ENCODE measurements around the gene PHACTR2. TPM values are rescaled to one million over a fixed set of nuclear protein-coding genes. Genes with fewer than 3 reads are reported as not detected.

The PHACTR2 gene
- total RNA-seq, 4 donors from 2014 or later = 61.3 to 122 (median 86.0) TPM

GRCh38 chr6:143823548-143823947 is 145.8 kb downstream of the PHACTR2 start:
- peaks cover 0 to 17% of the 10 kb centered on the region in 2 donors for H3K36me3 ChIP-seq
- peaks cover 0 to 15% (median 0%) of the 10 kb centered on the region in 3 donors for H3K4me1 ChIP-seq
- H3K27me3 ChIP-seq = no peaks in the 10 kb centered on the region
- WGBS, 2 donors (ENCODE audit: low coverage in 1 of 2) = 72 to 73% methylated on average over 3 to 6 of the region's 6 CpGs
- H3K27ac ChIP-seq = no peak overlapping the region
- no peak for ATAC-seq
- TF ChIP-seq EP300 (IDR thresholded peaks at IDR 0.05) (no peak), POLR2A (IDR thresholded peaks at IDR 0.05) (no peak), POLR2AphosphoS5 (IDR thresholded peaks at IDR 0.05) (no peak)
- TF ChIP-seq, protein P1, sequence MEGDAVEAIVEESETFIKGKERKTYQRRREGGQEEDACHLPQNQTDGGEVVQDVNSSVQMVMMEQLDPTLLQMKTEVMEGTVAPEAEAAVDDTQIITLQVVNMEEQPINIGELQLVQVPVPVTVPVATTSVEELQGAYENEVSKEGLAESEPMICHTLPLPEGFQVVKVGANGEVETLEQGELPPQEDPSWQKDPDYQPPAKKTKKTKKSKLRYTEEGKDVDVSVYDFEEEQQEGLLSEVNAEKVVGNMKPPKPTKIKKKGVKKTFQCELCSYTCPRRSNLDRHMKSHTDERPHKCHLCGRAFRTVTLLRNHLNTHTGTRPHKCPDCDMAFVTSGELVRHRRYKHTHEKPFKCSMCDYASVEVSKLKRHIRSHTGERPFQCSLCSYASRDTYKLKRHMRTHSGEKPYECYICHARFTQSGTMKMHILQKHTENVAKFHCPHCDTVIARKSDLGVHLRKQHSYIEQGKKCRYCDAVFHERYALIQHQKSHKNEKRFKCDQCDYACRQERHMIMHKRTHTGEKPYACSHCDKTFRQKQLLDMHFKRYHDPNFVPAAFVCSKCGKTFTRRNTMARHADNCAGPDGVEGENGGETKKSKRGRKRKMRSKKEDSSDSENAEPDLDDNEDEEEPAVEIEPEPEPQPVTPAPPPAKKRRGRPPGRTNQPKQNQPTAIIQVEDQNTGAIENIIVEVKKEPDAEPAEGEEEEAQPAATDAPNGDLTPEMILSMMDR (IDR thresholded peaks at IDR 0.05) = no peak
- H3K9me3 ChIP-seq = no peaks in the 10 kb centered on the region
- H3K4me3 ChIP-seq = no peak overlapping the region

GRCh38 chr6:143828572-143828971 is 150.8 kb downstream of the PHACTR2 start:
- Histone ChIP-seq H3K9me3 (no peaks in the 10 kb centered on the region), H3K27me3 (no peaks in the 10 kb centered on the region), H3K27ac (no peak overlapping the region), H3K4me3 (no peak overlapping the region), H3K36me3 (peaks cover 0 to 6% of the 10 kb centered on the region in 2 donors), H3K4me1 (no peaks in the 10 kb centered on the region)
- no peak for TF ChIP-seq POLR2AphosphoS5 (IDR thresholded peaks at IDR 0.05)
- TF ChIP-seq EP300 (IDR thresholded peaks at IDR 0.05) = no peak
- no peak for TF ChIP-seq POLR2A (IDR thresholded peaks at IDR 0.05)
- TF ChIP-seq, protein P1 (IDR thresholded peaks at IDR 0.05) = no peak
- no peak for ATAC-seq

DNA sequence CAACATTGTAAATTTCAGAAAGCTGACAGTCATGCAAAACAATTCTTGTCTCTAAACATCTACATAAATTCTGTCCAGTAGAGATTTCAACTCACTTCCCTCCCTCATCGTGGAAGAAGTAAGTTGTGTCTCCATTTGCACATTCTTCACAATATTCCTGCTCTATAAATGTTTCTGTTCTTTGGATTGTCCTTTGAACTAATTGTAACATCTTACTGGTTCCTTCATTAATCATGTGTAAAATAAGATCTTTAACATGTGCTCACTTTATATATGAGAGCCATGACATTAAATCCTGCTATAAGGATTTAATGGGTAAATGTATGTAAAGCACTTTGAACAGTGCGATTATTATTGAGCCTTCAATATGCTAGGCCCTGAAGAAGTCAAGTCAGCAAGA is 158.4 kb downstream of the PHACTR2 start:
- H3K36me3 ChIP-seq = no peaks in the 10 kb centered on the region
- TF ChIP-seq POLR2A (IDR thresholded peaks at IDR 0.05) = no peak
- WGBS, 2 donors (ENCODE audit: low coverage in 1 of 2) = 90 to 94% methylated on average over 2 of the region's 2 CpGs
- no peak for ATAC-seq
- no peak overlapping the region for H3K4me3 ChIP-seq
- H3K9me3 ChIP-seq = no peaks in the 10 kb centered on the region
- H3K27ac ChIP-seq = no peak overlapping the region
- no peaks in the 10 kb centered on the region for H3K27me3 ChIP-seq
- H3K4me1 ChIP-seq = no peaks in the 10 kb centered on the region

DNA sequence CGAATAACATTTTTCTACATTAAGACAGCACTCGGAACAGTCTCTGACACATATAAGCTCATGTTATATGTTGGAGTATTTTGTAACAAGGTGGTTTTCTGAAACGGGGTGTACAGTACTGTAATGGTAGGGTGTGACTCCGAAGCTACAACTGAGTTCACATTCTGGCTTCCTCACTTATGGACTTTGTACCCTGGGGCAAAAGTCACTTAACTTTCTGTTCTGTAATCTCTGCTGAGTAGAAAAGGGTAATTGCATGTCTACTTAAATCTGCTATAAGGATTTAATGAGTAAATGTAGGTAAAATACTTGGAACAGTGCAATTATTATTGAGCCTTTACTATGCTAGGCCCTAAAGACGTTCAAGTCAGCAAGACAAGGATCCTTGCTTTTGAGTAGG is 160.6 kb downstream of the PHACTR2 start:
- Histone ChIP-seq H3K4me3 (no peak overlapping the region), H3K36me3 (no peaks in the 10 kb centered on the region), H3K27ac (no peak overlapping the region), H3K27me3 (no peaks in the 10 kb centered on the region), H3K4me1 (peaks cover 0 to 7% (median 0%) of the 10 kb centered on the region in 3 donors), H3K9me3 (no peaks in the 10 kb centered on the region)
- TF ChIP-seq, protein P1 (IDR thresholded peaks at IDR 0.05) = no peak
- TF ChIP-seq POLR2A (IDR thresholded peaks at IDR 0.05) (no peak), EP300 (IDR thresholded peaks at IDR 0.05) (no peak), POLR2AphosphoS5 (IDR thresholded peaks at IDR 0.05) (no peak)
- 77 to 94% methylated on average over 5 of the region's 5 CpGs for WGBS, 2 donors (ENCODE audit: low coverage in 1 of 2)
- ATAC-seq = no peak

DNA sequence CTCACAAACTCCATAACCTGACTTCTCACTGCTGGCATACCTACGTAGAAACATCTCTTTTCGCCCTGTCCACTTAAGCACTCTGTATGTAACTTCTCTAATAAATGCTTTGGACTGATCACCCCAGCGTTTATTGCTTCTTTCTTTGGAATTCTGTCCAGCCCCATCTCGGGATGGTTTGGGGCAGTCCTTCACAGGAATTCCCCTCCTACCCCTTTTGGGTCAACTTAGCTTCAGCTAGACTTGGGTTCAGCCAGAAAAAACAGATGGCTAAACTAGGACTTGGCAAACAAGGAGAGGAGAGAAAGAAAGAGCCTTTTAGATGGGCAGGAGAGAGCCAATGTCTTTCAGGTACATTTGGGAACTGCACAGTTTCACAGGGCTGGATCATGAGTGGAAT is 161.4 kb downstream of the PHACTR2 start:
- peaks cover 0 to 15% (median 3%) of the 10 kb centered on the region in 3 donors for H3K4me1 ChIP-seq
- H3K4me3 ChIP-seq = no peak overlapping the region
- H3K27me3 ChIP-seq = no peaks in the 10 kb centered on the region
- TF ChIP-seq, protein P1 (IDR thresholded peaks at IDR 0.05) = no peak
- no peak for TF ChIP-seq EP300 (IDR thresholded peaks at IDR 0.05)
- no peak for TF ChIP-seq POLR2A (IDR thresholded peaks at IDR 0.05)
- no peak for TF ChIP-seq POLR2AphosphoS5 (IDR thresholded peaks at IDR 0.05)
- H3K9me3 ChIP-seq = no peaks in the 10 kb centered on the region
- H3K36me3 ChIP-seq = no peaks in the 10 kb centered on the region
- no peak overlapping the region for H3K27ac ChIP-seq
- no peak for ATAC-seq
- WGBS, 2 donors (ENCODE audit: low coverage in 1 of 2) = 66 to 67% methylated on average over 3 to 4 of the region's 4 CpGs

Measured in gastroesophageal sphincter (tissue), 4 donors.